K562 (cell line): Measurements from ENCODE around the gene TNIK. TPM values are rescaled to one million over a fixed set of nuclear protein-coding genes. Genes with fewer than 3 reads are reported as not detected.

ENCODE experiments used
- ATAC-seq: fragments of 200-7000 bp; cut with Tn5 transposase; 3 replicates; pipeline ENCODE4 v1.9.1; 2020; ENCODE audit warnings: moderate library complexity
- BruUV-seq: library from RNA; stranded (reverse); fragments of 400-500 nt; replicated peaks from 2 replicates; lab custom pipeline; 2021; lab: Mats Ljungman, UMichigan
- CTCF ChIA-PET: fragments of 300-600 bp; formaldehyde crosslinking; extraction: SDS; loops from one replicate; lab custom pipeline; 2021; ENCODE audit warnings: low intra/inter-chr PET ratio; lab: Yijun Ruan, JAX
- POLR2A ChIA-PET: fragments of 300-600, 350-650 bp; sonication (Branson Sonifier 250); formaldehyde crosslinking; extraction: SDS; loops from one replicate; lab custom pipeline; 2021; ENCODE audit warnings: antibody characterized with exemption, inconsistent platforms; lab: Yijun Ruan, JAX
- DNase-seq, 4 experiments: peaks; one replicate each; pipeline versions ENCODE4 v3.0.0 to v3.0.0-alpha.2; 2011 to 2018; ENCODE audit warnings: low spot score in 3 of 4, mixed read lengths in 3 of 4; ENCODE audit errors: extremely low read depth in 1 of 4
- FAIRE-seq: peaks from 2 replicates; lab custom pipeline; 2011; peaks lifted over from hg19 to GRCh38; lab: Jason Lieb, UNC
- H2AFZ ChIP-seq: 2 replicates; pipeline ENCODE4 v1.6.0; 2011; ENCODE audit warnings: low read depth, low read length, control low read depth, inconsistent platforms
- H3K27ac ChIP-seq: fragments of 200-600 bp; 3 replicates; pipeline ENCODE4 v1.8.0; 2011; ENCODE audit warnings: low read depth, mild to moderate bottlenecking, control low read depth, inconsistent platforms, low read length, moderate library complexity, mixed read lengths; ENCODE audit errors: extremely low read depth
- H3K27me3 ChIP-seq, 2 experiments: fragments of 300-600 bp in 1 of 2; 2 replicates in 1 of 2; 3 replicates in 1 of 2; pipeline versions ENCODE4 v1.6.0 to v1.8.0; 2011; ENCODE audit warnings: inconsistent platforms in 2 of 2, low read length in 2 of 2, mild to moderate bottlenecking in 1 of 2, mixed read lengths in 1 of 2, moderate library complexity in 1 of 2; ENCODE audit not compliant: control insufficient read depth in 2 of 2, insufficient read depth in 2 of 2
- H3K36me3 ChIP-seq: fragments of 300-600 bp; 3 replicates; pipeline ENCODE4 v1.8.0; 2011; ENCODE audit warnings: mild to moderate bottlenecking, low read length, inconsistent platforms; ENCODE audit not compliant: control insufficient read depth, insufficient read depth
- H3K4me1 ChIP-seq, 2 experiments: fragments of 200-600 bp in 1 of 2; replicated peaks in 1 of 2; 2 replicates in 1 of 2; 3 replicates in 1 of 2; pipeline versions ENCODE4 v1.5.1 to v1.8.0; 2011; ENCODE audit warnings: inconsistent platforms in 2 of 2, low read length in 2 of 2, mild to moderate bottlenecking in 1 of 2, mixed read lengths in 1 of 2, moderate library complexity in 1 of 2; ENCODE audit not compliant: control insufficient read depth in 2 of 2, insufficient read depth in 2 of 2
- H3K4me2 ChIP-seq: 2 replicates; pipeline ENCODE4 v1.6.1; 2011; ENCODE audit warnings: low read length, control low read depth, inconsistent platforms, mixed read lengths; ENCODE audit not compliant: insufficient read depth
- H3K4me3 ChIP-seq: fragments of 200-600 bp; sonication (generic), shearing (Covaris generic); 2 replicates; pipeline ENCODE4 v1.5.1; 2016; ENCODE audit warnings: control low read depth, inconsistent platforms
- H3K79me2 ChIP-seq: fragments of 200-600 bp; 3 replicates; pipeline ENCODE4 v1.8.0; 2011; ENCODE audit warnings: low read length, inconsistent platforms; ENCODE audit not compliant: control insufficient read depth, insufficient read depth
- H3K9ac ChIP-seq, 2 experiments: 2 replicates each; pipeline versions ENCODE4 v1.6.0 to v1.6.1; 2011; ENCODE audit warnings: low read depth in 2 of 2, low read length in 2 of 2, control low read depth in 1 of 2, inconsistent platforms in 1 of 2, mild to moderate bottlenecking in 1 of 2, mixed read lengths in 1 of 2; ENCODE audit not compliant: insufficient read depth in 1 of 2
- H3K9me1 ChIP-seq: one replicate; pipeline ENCODE4 v1.6.0; 2011; ENCODE audit warnings: inconsistent platforms, mild to moderate bottlenecking, low read length, moderate library complexity; ENCODE audit not compliant: control insufficient read depth, insufficient read depth
- H3K9me3 ChIP-seq: replicated peaks from 2 replicates; pipeline ENCODE4 v1.5.1; 2011; ENCODE audit warnings: low read depth, low read length, inconsistent platforms; ENCODE audit not compliant: control insufficient read depth, insufficient read depth
- H4K20me1 ChIP-seq: replicated peaks from 2 replicates; pipeline ENCODE4 v1.6.1; 2011; ENCODE audit warnings: low read length, inconsistent platforms, mixed read lengths; ENCODE audit not compliant: control insufficient read depth, insufficient read depth
- ARNT ChIP-seq, 2 experiments: fragments of 450-650 bp; IDR thresholded peaks; 2 replicates each; pipeline ENCODE4 v1.6.1; 2016; ENCODE audit warnings: mild to moderate bottlenecking in 1 of 2
- IFI16 ChIP-seq: fragments of 250-450 bp; sonication (Bioruptor Pico); IDR thresholded peaks from 2 replicates; pipeline ENCODE4 v2.1.2; 2022; ENCODE audit warnings: mild to moderate bottlenecking, inconsistent platforms
- SRSF3 ChIP-seq: fragments of 200-400 bp; formaldehyde crosslinking; IDR thresholded peaks from 2 replicates; pipeline ENCODE4 v1.6.1; 2016; ENCODE audit warnings: mild to moderate bottlenecking, low read length, moderate library complexity; ENCODE audit not compliant: insufficient read depth
- ZNF197 ChIP-seq: fragments of 200-800 bp; sonication (Bioruptor generic); IDR thresholded peaks from 2 replicates; pipeline ENCODE4 v1.6.1; 2016; ENCODE audit warnings: low read depth, missing genetic modification characterization, missing compliant biosample characterization
- ZNF41 ChIP-seq: fragments of 250-450 bp; sonication (Bioruptor Pico); conservative IDR thresholded peaks from 2 replicates; pipeline ENCODE4 v1.4.0; 2020; ENCODE audit warnings: mild to moderate bottlenecking
- WGBS: fragments of 100-300 bp; shearing (Covaris generic); methylation state at CpG from one replicate; pipeline ENCODE4 v1.1.6; 2016; ENCODE audit warnings: low coverage, mixed read lengths; ENCODE audit not compliant: insufficient coverage; ENCODE audit errors: missing lambda C conversion rate; 5-methylcytosine and 5-hydroxymethylcytosine counted together
- in situ Hi-C: fragments of 300-500 bp; cut with MboI; formaldehyde crosslinking; loops from 4 replicates; pipeline ENCODE4 v1.15.0; 2018; ENCODE audit warnings: inconsistent platforms, mixed read lengths
- intact Hi-C: fragments of 100-400 bp; cut with micrococcal nuclease; formaldehyde crosslinking; loops from 2 replicates; pipeline ENCODE4 v1.14.2; 2022
- polyA plus RNA-seq, 8 experiments: library from polyadenylated mRNA; depleted of rRNA in 4 of 8; stranded (reverse) in 5 of 8; unstranded in 3 of 8; fragments of >200 nt; fragmentation: Nextera tagmentation in 2 of 8; fragmentation: Illumina TruSeq in 1 of 8; extraction: Ambion mirVana in 2 of 8; extraction: Trizol in 1 of 8; gene quantifications; 2 replicates each; pipeline versions ENCODE4 v1.2.1 to v1.2.3, GENCODE V29; 2011 to 2014; ENCODE audit warnings: inconsistent platforms in 1 of 8, missing spikeins in 1 of 8
- total RNA-seq, 7 experiments: library from RNA; depleted of rRNA in 6 of 7; stranded (reverse); fragments of >200 nt in 6 of 7; fragmentation: Illumina TruSeq in 2 of 7; extraction: Trizol in 2 of 7; gene quantifications; 2 replicates each; pipeline versions ENCODE4 v1.2.1 to v1.2.3, GENCODE V29; 2011 to 2021; ENCODE audit warnings: low replicate concordance in 1 of 7

TNIK gene
- total and polyA plus RNA-seq, 9 of the 15 experiments (the other 6 are each of a cell fraction or from before 2014, with no cell fraction given): 6.6 to 39.0 (median 24.7) TPM

DNA sequence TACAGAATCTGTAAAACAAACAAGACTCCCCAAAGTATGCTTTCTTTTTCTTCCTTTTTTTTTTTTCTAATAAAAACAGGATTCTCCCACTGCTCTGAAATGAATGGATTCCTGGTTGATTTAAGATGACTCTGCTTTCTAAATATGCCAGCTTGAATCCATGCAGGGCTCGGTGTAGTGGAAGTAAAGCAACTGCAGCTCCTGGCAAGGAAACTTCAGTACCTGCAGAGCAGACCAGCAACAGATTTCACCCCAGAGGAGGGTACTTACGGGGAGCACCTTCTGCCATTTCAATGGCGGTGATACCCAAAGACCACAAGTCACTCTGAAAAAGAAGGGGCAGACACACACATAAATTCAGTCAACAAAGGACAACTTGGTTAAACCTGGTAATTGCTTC lies 283.1 kb downstream of the TNIK start (continued):
- TF ChIP-seq ZNF41 (no peak), IFI16 (no peak), ZNF197 (CRISPR knock-in tag) (no peak)

DNA sequence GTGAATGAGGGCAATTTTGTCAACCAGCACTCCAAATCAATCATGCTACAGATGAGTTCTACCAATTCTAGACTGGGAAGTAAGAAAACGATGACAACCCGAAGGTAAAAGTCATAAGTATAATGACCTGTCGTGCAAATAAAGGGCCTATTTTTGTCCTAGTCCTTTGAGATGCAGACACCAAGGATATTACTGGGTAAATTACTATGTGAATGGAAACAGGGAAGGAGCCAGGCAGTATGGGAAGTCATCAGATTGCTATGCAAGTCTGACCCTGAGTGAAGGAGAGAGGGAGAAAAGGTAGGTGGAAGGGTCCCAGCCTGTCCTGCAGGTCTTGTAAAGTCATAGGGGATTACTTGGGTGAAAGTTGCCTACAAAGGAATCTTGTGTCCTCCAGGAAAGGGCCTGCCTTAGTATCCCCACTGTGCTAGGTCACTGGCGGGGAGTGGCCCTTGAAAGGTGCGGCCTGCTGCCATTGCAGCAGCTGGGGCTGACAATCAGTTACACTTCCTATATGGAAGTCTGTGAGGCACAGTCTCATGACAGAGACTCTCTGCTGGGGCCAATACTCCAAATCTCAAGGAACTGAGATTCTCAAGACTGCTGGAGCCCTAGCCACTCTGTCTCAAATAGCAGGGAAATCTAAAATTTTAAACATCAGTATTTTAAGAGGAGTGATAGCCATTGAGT lies 283.8 kb downstream of the TNIK start:
- FAIRE-seq (no peak), ATAC-seq (no peak), DNase-seq (no peak)
- H2AFZ ChIP-seq: no peak overlapping the region
- POLR2A ChIA-PET: no interaction called here
- CTCF ChIA-PET: interaction anchor here (0.6 kb wide), 1 partner anchor 12 kb away, joined by 3 read pairs; no protein-coding TSS in a partner anchor
- no peak overlapping the region for H3K27ac ChIP-seq
- no peak overlapping the region for H3K4me3 ChIP-seq
- H3K9me1 ChIP-seq: peaks cover 4% of the 10 kb centered on the region
- no peak overlapping the region for H3K9ac ChIP-seq
- no peaks in the 10 kb centered on the region for H4K20me1 ChIP-seq
- peaks cover 0 to 10% of the 10 kb centered on the region in 2 experiments; a peak in 3 of 5 replicates for H3K4me1 ChIP-seq
- TF ChIP-seq ARNT (IDR thresholded peaks at IDR 0.05) (no peak), SRSF3 (no peak)
- in situ Hi-C loops (no loop called here), intact Hi-C loops (no loop called here)
- H3K9me3 ChIP-seq: no peaks in the 10 kb centered on the region
- 93% methylated on average over 5 of the region's 5 CpGs for WGBS
- H3K36me3 ChIP-seq: peaks cover 23% of the 10 kb centered on the region; the same call in 2 of the 3 replicates
- H3K4me2 ChIP-seq: no peak overlapping the region
- BruUV-seq: no TSS peak
- H3K79me2 ChIP-seq: no peaks in the 10 kb centered on the region
- H3K27me3 ChIP-seq: no peaks in the 10 kb centered on the region
